ENCODE results near the gene RNF19B.

GRCh38 chr1:32907435-32907834 lies 57.2 kb downstream of the RNF19B start:
- TF ChIP-seq CTCF (IDR thresholded peaks at IDR 0.05; ENCODE audit: low read depth, low read length) (no peak), EZH2phosphoT487 (IDR thresholded peaks at IDR 0.05; ENCODE audit: low read depth) (no peak)

All from OCI-LY3 (cell line).